ENCODE results near the gene LPP. TPM values are rescaled to one million over a fixed set of nuclear protein-coding genes. Genes with fewer than 3 reads are reported as not detected.

Gene LPP
- total and polyA plus RNA-seq, 2 of the 13 experiments (the other 11 are each of a cell fraction or from before 2014, with no cell fraction given): 19.2 to 29.9 TPM

- peak; percentile 92 for TF ChIP-seq AHDC1 (CRISPR knock-in tag; IDR thresholded peaks at IDR 0.05; ENCODE audit: borderline replicate concordance)
- no peak for TF ChIP-seq ZNF274 (CRISPR knock-in tag; IDR thresholded peaks at IDR 0.05)
- no peak for TF ChIP-seq PLSCR1 (CRISPR knock-in tag; IDR thresholded peaks at IDR 0.05; ENCODE audit: borderline replicate concordance)
- TF ChIP-seq JUND (CRISPR knock-in tag; IDR thresholded peaks at IDR 0.05): no peak
- no peak for TF ChIP-seq TAF1 (CRISPR knock-in tag; IDR thresholded peaks at IDR 0.05)
- TF ChIP-seq ZNF703 (CRISPR knock-in tag; IDR thresholded peaks at IDR 0.05; ENCODE audit: borderline replicate concordance): no peak
- TF ChIP-seq ZNF883 (CRISPR knock-in tag; IDR thresholded peaks at IDR 0.05; ENCODE audit: not compliant biosample characterization): no peak
- no peak for TF ChIP-seq CHD4 (IDR thresholded peaks at IDR 0.05; ENCODE audit: borderline replicate concordance, low read length)
- TF ChIP-seq FOXK1 (CRISPR knock-in tag; IDR thresholded peaks at IDR 0.05; ENCODE audit: borderline replicate concordance, low read depth): peak; percentile 51; the same call in 1 of the 2 replicates
- TF ChIP-seq FOXA3 (CRISPR knock-in tag; IDR thresholded peaks at IDR 0.05): peak; percentile 91
- no peak for TF ChIP-seq CBX1 (IDR thresholded peaks at IDR 0.05; ENCODE audit: low read depth)
- no peak for TF ChIP-seq USF2 (IDR thresholded peaks at IDR 0.05; ENCODE audit: low read depth, low read length)
- peak; percentile 50; the same call in 1 of the 2 replicates for TF ChIP-seq USF2 (CRISPR knock-in tag; IDR thresholded peaks at IDR 0.05; ENCODE audit: borderline replicate concordance)
- TF ChIP-seq RBFOX2 (IDR thresholded peaks at IDR 0.05; ENCODE audit: low read depth, low read length): peak; percentile 67
- no peak for TF ChIP-seq GTF2F1 (IDR thresholded peaks at IDR 0.05; ENCODE audit: low read length)
- TF ChIP-seq SRF (IDR thresholded peaks at IDR 0.05; ENCODE audit: low read depth, low read length): no peak
- TF ChIP-seq ZNF773 (CRISPR knock-in tag; IDR thresholded peaks at IDR 0.05; ENCODE audit: borderline replicate concordance): no peak
- TF ChIP-seq FOXO1 (CRISPR knock-in tag; IDR thresholded peaks at IDR 0.05): peak; percentile 71; the same call in 1 of the 2 replicates
Observed at GRCh38 chr3:188123170-188123905, 30.6 kb upstream of the LPP start (continued).
